Transverse colon (tissue), 4 donors: ENCODE measurements around the gene CS. TPM values are rescaled to one million over a fixed set of nuclear protein-coding genes. Genes with fewer than 3 reads are reported as not detected.
"Not testable (repeated sequence)": the region's sequence is repeated elsewhere in the genome, so short reads cannot be mapped to it uniquely, and the experiment has no call there.

ENCODE experiments used
- DNase-seq: peaks from one replicate; pipeline ENCODE4 v3.0.0-alpha.2; 2019
- H3K27ac ChIP-seq, 4 donors: fragments of 200-600 bp; sonication (generic); 2 replicates each; pipeline ENCODE4 v1.5.1; 2016 to 2018; ENCODE audit warnings: inconsistent platforms in 4 of 4
- H3K27me3 ChIP-seq: fragments of 200-600 bp; sonication (generic); 2 replicates; pipeline ENCODE4 v1.5.1; 2017; ENCODE audit warnings: inconsistent platforms
- H3K36me3 ChIP-seq, 4 donors: fragments of 200-600 bp; sonication (generic); 2 replicates each; pipeline ENCODE4 v1.5.1; 2017 to 2019; ENCODE audit warnings: inconsistent platforms in 4 of 4
- H3K4me1 ChIP-seq, 4 donors: fragments of 200-600 bp; sonication (generic); 2 replicates each; pipeline ENCODE4 v1.5.1; 2017 to 2020; ENCODE audit warnings: inconsistent platforms in 4 of 4
- H3K4me3 ChIP-seq, 4 donors: fragments of 200-600 bp; sonication (generic); 1 replicate in 1 of 4; 2 replicates in 3 of 4; pipeline versions ENCODE4 v1.5.1 to v1.6.1; 2017 to 2019; ENCODE audit warnings: inconsistent platforms in 4 of 4
- H3K9me3 ChIP-seq, 2 donors: fragments of 200-600 bp; sonication (generic); 2 replicates each; pipeline ENCODE4 v1.5.1; 2017 to 2019; ENCODE audit warnings: inconsistent platforms in 2 of 2
- CTCF ChIP-seq, 5 experiments: fragments of 200-600 bp in 3 of 5; fragments of 450-650 bp in 2 of 5; sonication (generic) in 3 of 5; IDR thresholded peaks; 1 replicate in 2 of 5; 2 replicates in 3 of 5; pipeline ENCODE4 v1.5.1; 2016 to 2017; ENCODE audit warnings: antibody characterized with exemption in 5 of 5, inconsistent platforms in 3 of 5, mild to moderate bottlenecking in 2 of 5, moderate library complexity in 1 of 5
- EP300 ChIP-seq: sonication (generic); formaldehyde crosslinking; IDR thresholded peaks from one replicate; pipeline ENCODE4 v1.6.1; 2017; ENCODE audit warnings: antibody characterized with exemption, low read depth
- POLR2A ChIP-seq: fragments of 450-650 bp; IDR thresholded peaks from one replicate; pipeline ENCODE4 v1.6.1; 2016; ENCODE audit warnings: antibody characterized with exemption, mild to moderate bottlenecking, moderate library complexity
- POLR2AphosphoS5 ChIP-seq, 3 donors: sonication (generic); formaldehyde crosslinking; IDR thresholded peaks; one replicate each; pipeline ENCODE4 v1.6.1; 2016; ENCODE audit warnings: antibody characterized with exemption in 3 of 3
- WGBS, 2 donors: methylation state at CpG; one replicate each; pipeline ENCODE4 v1.1.5; 2018; ENCODE audit warnings: low coverage in 1 of 2; 5-methylcytosine and 5-hydroxymethylcytosine counted together
- in situ Hi-C, 4 donors: fragments of 200-750 bp; cut with MboI; loops; one replicate each; pipeline versions ENCODE4 v1.15.0 to v1.15.1; 2017; ENCODE audit warnings: low sequenced_read_pairs in 3 of 4, low pct_ligation_motif_present in 1 of 4, low pct_unique_long_range_greater_than_20kb in 1 of 4
- intact Hi-C: fragments of 100-400 bp; cut with DNase I; formaldehyde crosslinking; loops from one replicate; pipeline ENCODE4 v1.15.1; 2023; ENCODE audit warnings: low total_unique reads
- total RNA-seq, 4 donors: library from RNA; depleted of rRNA; stranded (reverse); fragments of >200 nt; gene quantifications; one replicate each; pipeline ENCODE4 v1.1.0, GENCODE V29; 2016

Gene CS
- total RNA-seq, 4 donors from 2014 or later, result 92.4 to 297 (median 213) TPM

DNA sequence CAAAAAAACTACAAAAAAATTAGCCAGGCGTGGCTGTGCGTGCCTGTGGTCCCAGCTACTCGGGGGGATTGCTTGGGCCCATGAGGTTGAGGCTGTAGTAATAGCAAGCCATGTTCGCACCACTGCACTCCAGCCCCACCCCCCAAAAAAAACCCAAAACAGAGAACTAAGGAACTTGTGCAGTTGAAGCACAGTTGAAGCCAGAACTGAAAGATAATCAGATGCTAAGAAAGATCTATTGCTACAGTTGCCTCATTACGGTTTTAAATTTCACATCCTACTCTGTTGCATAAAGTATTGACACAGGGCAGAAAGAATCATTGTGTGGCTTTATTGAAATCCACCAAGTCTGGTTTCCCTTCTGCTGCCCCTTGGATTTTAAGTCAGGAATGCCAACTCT is 3.8 kb downstream of the CS start:
- intact Hi-C loops, result no loop called here

DNA sequence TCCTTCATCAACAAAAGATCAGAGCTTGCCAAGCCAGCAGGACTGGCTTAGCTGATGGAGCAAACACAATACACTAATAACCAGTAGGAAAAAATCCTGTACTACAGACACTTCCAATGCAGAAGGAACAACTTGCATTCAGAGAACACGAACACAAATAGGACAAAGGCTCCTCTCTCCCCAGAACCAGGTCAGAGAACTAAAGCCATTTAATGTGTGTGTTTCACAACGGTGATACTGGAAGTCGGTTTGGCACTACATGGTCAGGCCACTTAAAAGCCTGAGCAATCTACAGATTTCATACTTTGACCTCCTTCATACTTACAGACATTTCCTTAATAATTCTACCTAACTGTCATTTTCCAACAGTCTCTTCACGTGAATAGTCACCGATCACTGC is 6.3 kb downstream of the CS start:
- in situ Hi-C loops (no loop called here), intact Hi-C loops (no loop called here)
- Histone ChIP-seq H3K36me3 (peaks cover 0 to 17% (median 2%) of the 10 kb centered on the region in 4 donors), H3K9me3 (no peaks in the 10 kb centered on the region), H3K27ac (no peak overlapping the region), H3K4me1 (peaks cover 8 to 45% (median 20%) of the 10 kb centered on the region in 4 donors), H3K27me3 (no peaks in the 10 kb centered on the region), H3K4me3 (no peak overlapping the region)
- no peak for TF ChIP-seq EP300
- no peak for TF ChIP-seq CTCF (IDR thresholded peaks at IDR 0.05)
- no peak for TF ChIP-seq POLR2A
- TF ChIP-seq POLR2AphosphoS5 (IDR thresholded peaks at IDR 0.05), result no peak
- WGBS, 2 donors, result 79% methylated on average over 5 of the region's 5 CpGs; no CpG with 5 or more reads in 1 of the 2 donors
- DNase-seq, result no peak

More for the DNA sequence above, 3.8 kb downstream of the CS start:
- H3K9me3 ChIP-seq, result no peaks in the 10 kb centered on the region
- peaks cover 21 to 56% (median 31%) of the 10 kb centered on the region in 4 donors for H3K4me1 ChIP-seq
- WGBS, 2 donors, result 71 to 74% methylated on average over 4 to 5 of the region's 5 CpGs
- H3K27me3 ChIP-seq, result no peaks in the 10 kb centered on the region
- H3K27ac ChIP-seq, result no peak overlapping the region
- H3K36me3 ChIP-seq, result peaks cover 0 to 3% (median under 1%) of the 10 kb centered on the region in 4 donors
- H3K4me3 ChIP-seq, result no peak overlapping the region
- no peak for TF ChIP-seq POLR2AphosphoS5 (IDR thresholded peaks at IDR 0.05)
- TF ChIP-seq POLR2A, result no peak
- no peak for TF ChIP-seq CTCF (IDR thresholded peaks at IDR 0.05)
- no peak for TF ChIP-seq EP300
- in situ Hi-C loops, result no loop called here
- DNase-seq, result no peak

- 79% methylated on average over 3 of the region's 3 CpGs; no CpG with 5 or more reads in 1 of the 2 donors for WGBS, 2 donors
- H3K27ac ChIP-seq, result no peak overlapping the region
- H3K4me3 ChIP-seq, result no peak overlapping the region
- in situ Hi-C loops (no loop called here), intact Hi-C loops (no loop called here)
- peaks cover 0 to 14% (median 0%) of the 10 kb centered on the region in 4 donors for H3K4me1 ChIP-seq
- DNase-seq, result no peak
- TF ChIP-seq POLR2AphosphoS5 (IDR thresholded peaks at IDR 0.05) (no peak), CTCF (IDR thresholded peaks at IDR 0.05) (no peak), POLR2A (no peak), EP300 (no peak)
- no peaks in the 10 kb centered on the region for H3K27me3 ChIP-seq
- H3K36me3 ChIP-seq, result peaks cover 0 to 25% (median 12%) of the 10 kb centered on the region in 4 donors
- no peaks in the 10 kb centered on the region for H3K9me3 ChIP-seq
Observed at GRCh38 chr12:56288705-56289387, 11.3 kb downstream of the CS start.

- TF ChIP-seq EP300 (no peak), CTCF (IDR thresholded peaks at IDR 0.05) (no peak), POLR2A (no peak), POLR2AphosphoS5 (IDR thresholded peaks at IDR 0.05) (no peak)
- H3K4me3 ChIP-seq, result no peak overlapping the region
- no peaks in the 10 kb centered on the region for H3K9me3 ChIP-seq
- no peaks in the 10 kb centered on the region for H3K27me3 ChIP-seq
- H3K27ac ChIP-seq, result no peak overlapping the region
- intact Hi-C loops (no loop called here), in situ Hi-C loops (no loop called here)
- WGBS, 2 donors, result 35 to 50% methylated on average over 4 of the region's 4 CpGs
- H3K4me1 ChIP-seq, result peaks cover 0 to 2% (median 0%) of the 10 kb centered on the region in 4 donors
- no peak for DNase-seq
- H3K36me3 ChIP-seq, result peaks cover 0 to 49% (median 24%) of the 10 kb centered on the region in 4 donors
Observed at GRCh38 chr12:56286044-56286830, 13.9 kb downstream of the CS start.

- H3K4me1 ChIP-seq, H3K9me3 ChIP-seq, DNase-seq, H3K4me3 ChIP-seq, H3K27ac ChIP-seq, in situ Hi-C loops, H3K27me3 ChIP-seq, intact Hi-C loops: not testable (repeated sequence)
- WGBS, 2 donors, result 90 to 96% methylated on average over 2 to 5 of the region's 5 CpGs
- peaks cover 0 to 63% (median 22%) of the 10 kb centered on the region in 4 donors for H3K36me3 ChIP-seq
Observed at GRCh38 chr12:56284263-56284662, 15.9 kb downstream of the CS start.
